GM12878 (cell line): ENCODE measurements around the gene KIFC3.

ENCODE experiments used
- CBFB ChIP-seq: IDR thresholded peaks from 2 replicates; pipeline ENCODE4 v1.6.1; 2016; ENCODE audit warnings: antibody characterized with exemption, low read depth
- EP300 ChIP-seq, 2 experiments: fragments of 150-350 bp in 1 of 2; IDR thresholded peaks; 2 replicates each; pipeline ENCODE4 v1.6.1; 2011 to 2012; ENCODE audit warnings: low read depth in 2 of 2, low read length in 2 of 2, borderline replicate concordance in 1 of 2, improper control_type of control experiment in 1 of 2, inconsistent platforms in 1 of 2; ENCODE audit not compliant: control insufficient read depth in 1 of 2
- ESRRA ChIP-seq: IDR thresholded peaks from 2 replicates; pipeline ENCODE4 v1.6.1; 2012; ENCODE audit warnings: mild to moderate bottlenecking, low read length, improper control_type of control experiment
- FOS ChIP-seq: IDR thresholded peaks from 3 replicates; pipeline ENCODE4 v1.6.1; 2011; ENCODE audit warnings: borderline replicate concordance; ENCODE audit not compliant: insufficient read length; ENCODE audit errors: extremely low read depth
- SMARCA5 ChIP-seq: fragments of 450-650 bp; IDR thresholded peaks from 2 replicates; pipeline ENCODE4 v1.6.1; 2017; ENCODE audit warnings: mild to moderate bottlenecking
- ZZZ3 ChIP-seq: IDR thresholded peaks from 2 replicates; pipeline ENCODE4 v1.6.1; 2011; ENCODE audit warnings: low read depth; ENCODE audit not compliant: control insufficient read depth, insufficient read length
- TF ChIP-seq, protein P1 (sequence below): fragments of 450-650 bp; formaldehyde crosslinking; IDR thresholded peaks from 2 replicates; pipeline ENCODE4 v1.5.0; 2022; ENCODE audit warnings: mild to moderate bottlenecking, missing genetic modification characterization
- TF ChIP-seq, protein P2 (sequence below): fragments of 450-650 bp; IDR thresholded peaks from 2 replicates; pipeline ENCODE4 v1.6.1; 2017; ENCODE audit warnings: mild to moderate bottlenecking

DNA sequence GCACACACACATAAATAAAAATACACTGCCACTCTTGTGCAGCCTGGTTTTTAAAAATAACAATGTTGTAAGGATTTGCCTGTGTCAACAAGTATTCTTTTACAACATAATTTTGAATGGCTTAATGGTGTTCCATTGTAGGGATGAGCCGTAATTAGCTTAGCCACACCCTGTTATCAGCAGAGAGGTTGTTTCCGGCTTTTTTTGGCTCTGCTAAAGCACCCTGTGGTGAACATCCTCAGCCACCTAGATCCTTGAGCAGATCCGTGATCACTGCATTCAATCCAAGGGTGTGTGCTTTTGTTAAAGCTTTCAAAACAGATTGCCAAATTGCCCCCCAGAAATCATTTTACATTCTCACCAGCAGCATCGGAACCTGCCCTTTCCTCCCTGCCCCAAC lies 59.7 kb downstream of the KIFC3 start:
- TF ChIP-seq CBFB (no peak), SMARCA5 (no peak), ZZZ3 (no peak), FOS (no peak), EP300 (IDR thresholded peaks at IDR 0.05; ENCODE audit: borderline replicate concordance in 1 of 2, control insufficient read depth in 1 of 2, low read depth in 2 of 2, low read length in 2 of 2) (no peak), ESRRA (no peak)
- TF ChIP-seq, protein P1, sequence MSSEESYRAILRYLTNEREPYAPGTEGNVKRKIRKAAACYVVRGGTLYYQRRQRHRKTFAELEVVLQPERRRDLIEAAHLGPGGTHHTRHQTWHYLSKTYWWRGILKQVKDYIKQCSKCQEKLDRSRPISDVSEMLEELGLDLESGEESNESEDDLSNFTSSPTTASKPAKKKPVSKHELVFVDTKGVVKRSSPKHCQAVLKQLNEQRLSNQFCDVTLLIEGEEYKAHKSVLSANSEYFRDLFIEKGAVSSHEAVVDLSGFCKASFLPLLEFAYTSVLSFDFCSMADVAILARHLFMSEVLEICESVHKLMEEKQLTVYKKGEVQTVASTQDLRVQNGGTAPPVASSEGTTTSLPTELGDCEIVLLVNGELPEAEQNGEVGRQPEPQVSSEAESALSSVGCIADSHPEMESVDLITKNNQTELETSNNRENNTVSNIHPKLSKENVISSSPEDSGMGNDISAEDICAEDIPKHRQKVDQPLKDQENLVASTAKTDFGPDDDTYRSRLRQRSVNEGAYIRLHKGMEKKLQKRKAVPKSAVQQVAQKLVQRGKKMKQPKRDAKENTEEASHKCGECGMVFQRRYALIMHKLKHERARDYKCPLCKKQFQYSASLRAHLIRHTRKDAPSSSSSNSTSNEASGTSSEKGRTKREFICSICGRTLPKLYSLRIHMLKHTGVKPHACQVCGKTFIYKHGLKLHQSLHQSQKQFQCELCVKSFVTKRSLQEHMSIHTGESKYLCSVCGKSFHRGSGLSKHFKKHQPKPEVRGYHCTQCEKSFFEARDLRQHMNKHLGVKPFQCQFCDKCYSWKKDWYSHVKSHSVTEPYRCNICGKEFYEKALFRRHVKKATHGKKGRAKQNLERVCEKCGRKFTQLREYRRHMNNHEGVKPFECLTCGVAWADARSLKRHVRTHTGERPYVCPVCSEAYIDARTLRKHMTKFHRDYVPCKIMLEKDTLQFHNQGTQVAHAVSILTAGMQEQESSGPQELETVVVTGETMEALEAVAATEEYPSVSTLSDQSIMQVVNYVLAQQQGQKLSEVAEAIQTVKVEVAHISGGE (CRISPR knock-in tag) = no peak
- TF ChIP-seq, protein P2, sequence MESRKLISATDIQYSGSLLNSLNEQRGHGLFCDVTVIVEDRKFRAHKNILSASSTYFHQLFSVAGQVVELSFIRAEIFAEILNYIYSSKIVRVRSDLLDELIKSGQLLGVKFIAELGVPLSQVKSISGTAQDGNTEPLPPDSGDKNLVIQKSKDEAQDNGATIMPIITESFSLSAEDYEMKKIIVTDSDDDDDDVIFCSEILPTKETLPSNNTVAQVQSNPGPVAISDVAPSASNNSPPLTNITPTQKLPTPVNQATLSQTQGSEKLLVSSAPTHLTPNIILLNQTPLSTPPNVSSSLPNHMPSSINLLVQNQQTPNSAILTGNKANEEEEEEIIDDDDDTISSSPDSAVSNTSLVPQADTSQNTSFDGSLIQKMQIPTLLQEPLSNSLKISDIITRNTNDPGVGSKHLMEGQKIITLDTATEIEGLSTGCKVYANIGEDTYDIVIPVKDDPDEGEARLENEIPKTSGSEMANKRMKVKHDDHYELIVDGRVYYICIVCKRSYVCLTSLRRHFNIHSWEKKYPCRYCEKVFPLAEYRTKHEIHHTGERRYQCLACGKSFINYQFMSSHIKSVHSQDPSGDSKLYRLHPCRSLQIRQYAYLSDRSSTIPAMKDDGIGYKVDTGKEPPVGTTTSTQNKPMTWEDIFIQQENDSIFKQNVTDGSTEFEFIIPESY = no peak
